Dendritic cell treated with granulocyte-macrophage colony-stimulating factor and Interleukin-4, amounts not matched to agents 40 ng/mL and 50 ng/mL, for 4 days (primary cell): ENCODE data around the gene NAP1L4.
"Not testable (repeated sequence)": the region's sequence is repeated elsewhere in the genome, so short reads cannot be mapped to it uniquely, and the experiment has no call there.

Experiments used
- H3K27ac Mint-ChIP-seq: one replicate; pipeline ENCODE4 v1.8.0; 2022; ENCODE audit warnings: mild to moderate bottlenecking, mixed read lengths
- H3K27me3 Mint-ChIP-seq: one replicate; pipeline ENCODE4 v1.8.0; 2022; ENCODE audit warnings: mild to moderate bottlenecking, mixed read lengths
- H3K36me3 Mint-ChIP-seq: one replicate; pipeline ENCODE4 v1.8.0; 2022; ENCODE audit warnings: low read depth, mixed read lengths
- H3K4me1 Mint-ChIP-seq: one replicate; pipeline ENCODE4 v1.8.0; 2022; ENCODE audit warnings: low read depth, mixed read lengths
- H3K4me3 Mint-ChIP-seq: one replicate; pipeline ENCODE4 v1.8.0; 2022; ENCODE audit warnings: mild to moderate bottlenecking, moderate library complexity, mixed read lengths
- H3K9me3 Mint-ChIP-seq: one replicate; pipeline ENCODE4 v1.8.0; 2022; ENCODE audit warnings: mixed read lengths
- intact Hi-C: fragments of 100-400 bp; cut with micrococcal nuclease; formaldehyde crosslinking; loops from one replicate; pipeline ENCODE4 v1.15.0; 2022

Gene NAP1L4

GRCh38 chr11:2949920-2950319 lies 42.2 kb downstream of the NAP1L4 start:
- H3K27ac Mint-ChIP-seq = no peak overlapping the region
- H3K9me3 Mint-ChIP-seq = no peaks in the 10 kb centered on the region
- no peak overlapping the region for H3K4me3 Mint-ChIP-seq
- H3K27me3 Mint-ChIP-seq = no peaks in the 10 kb centered on the region
- intact Hi-C loops = loop anchor here (5.0 kb wide), 1 partner anchor 37 kb away; no protein-coding TSS in a partner anchor
- H3K4me1 Mint-ChIP-seq = peaks cover 31% of the 10 kb centered on the region
- peaks cover 93% of the 10 kb centered on the region for H3K36me3 Mint-ChIP-seq

GRCh38 chr11:2947744-2948143 lies 44.4 kb downstream of the NAP1L4 start:
- H3K36me3 Mint-ChIP-seq = peaks cover 93% of the 10 kb centered on the region
- H3K9me3 Mint-ChIP-seq = no peaks in the 10 kb centered on the region
- intact Hi-C loops = loop anchor here (5.0 kb wide), 1 partner anchor 40 kb away; no protein-coding TSS in a partner anchor
- H3K27ac Mint-ChIP-seq = no peak overlapping the region
- H3K27me3 Mint-ChIP-seq = no peaks in the 10 kb centered on the region
- H3K4me1 Mint-ChIP-seq = peaks cover 49% of the 10 kb centered on the region
- H3K4me3 Mint-ChIP-seq = no peak overlapping the region

- Mint-ChIP-seq H3K27ac (peak overlapping the region; percentile 4), H3K36me3 (peaks cover 74% of the 10 kb centered on the region), H3K4me3 (peak overlapping the region; percentile 7), H3K9me3 (no peaks in the 10 kb centered on the region), H3K27me3 (no peaks in the 10 kb centered on the region), H3K4me1 (peaks cover 49% of the 10 kb centered on the region)
- intact Hi-C loops = loop anchor here (5.0 kb wide), 1 partner anchor 41 kb away; no protein-coding TSS in a partner anchor
These were observed 46.3 kb downstream of the NAP1L4 start for GRCh38 chr11:2945757-2946287.

- Mint-ChIP-seq H3K27me3 (no peaks in the 10 kb centered on the region), H3K27ac (peak overlapping the region; percentile 4), H3K4me1 (peaks cover 55% of the 10 kb centered on the region), H3K4me3 (peak overlapping the region; percentile 31), H3K9me3 (no peaks in the 10 kb centered on the region), H3K36me3 (peaks cover 67% of the 10 kb centered on the region)
- intact Hi-C loops = loop anchor here (5.0 kb wide), 1 partner anchor 42 kb away; no protein-coding TSS in a partner anchor
These were observed 46.9 kb downstream of the NAP1L4 start for GRCh38 chr11:2945031-2945756.

- no peak overlapping the region for H3K27ac Mint-ChIP-seq
- peaks cover 62% of the 10 kb centered on the region for H3K4me1 Mint-ChIP-seq
- no peaks in the 10 kb centered on the region for H3K27me3 Mint-ChIP-seq
- intact Hi-C loops = no loop called here
- no peaks in the 10 kb centered on the region for H3K9me3 Mint-ChIP-seq
- no peak overlapping the region for H3K4me3 Mint-ChIP-seq
- H3K36me3 Mint-ChIP-seq = peaks cover 61% of the 10 kb centered on the region
These were observed 47.6 kb downstream of the NAP1L4 start for GRCh38 chr11:2944530-2944929.

GRCh38 chr11:2943711-2944118 lies 48.4 kb downstream of the NAP1L4 start:
- peaks cover 55% of the 10 kb centered on the region for H3K36me3 Mint-ChIP-seq
- H3K27me3 Mint-ChIP-seq = no peaks in the 10 kb centered on the region
- intact Hi-C loops = no loop called here
- peaks cover 5% of the 10 kb centered on the region for H3K9me3 Mint-ChIP-seq
- no peak overlapping the region for H3K27ac Mint-ChIP-seq
- H3K4me1 Mint-ChIP-seq = peaks cover 62% of the 10 kb centered on the region
- no peak overlapping the region for H3K4me3 Mint-ChIP-seq

- H3K27me3 Mint-ChIP-seq = no peaks in the 10 kb centered on the region
- peaks cover 11% of the 10 kb centered on the region for H3K9me3 Mint-ChIP-seq
- H3K4me1 Mint-ChIP-seq = peaks cover 62% of the 10 kb centered on the region
- H3K36me3 Mint-ChIP-seq = peaks cover 55% of the 10 kb centered on the region
- no peak overlapping the region for H3K27ac Mint-ChIP-seq
- no peak overlapping the region for H3K4me3 Mint-ChIP-seq
- intact Hi-C loops = no loop called here
These were observed 49.0 kb downstream of the NAP1L4 start for GRCh38 chr11:2942872-2943710.

GRCh38 chr11:2942447-2942846 lies 49.7 kb downstream of the NAP1L4 start:
- no peak overlapping the region for H3K27ac Mint-ChIP-seq
- no peak overlapping the region for H3K4me3 Mint-ChIP-seq
- peaks cover 62% of the 10 kb centered on the region for H3K4me1 Mint-ChIP-seq
- intact Hi-C loops = no loop called here
- H3K9me3 Mint-ChIP-seq = peaks cover 18% of the 10 kb centered on the region
- H3K36me3 Mint-ChIP-seq = peaks cover 55% of the 10 kb centered on the region
- no peaks in the 10 kb centered on the region for H3K27me3 Mint-ChIP-seq

- peaks cover 54% of the 10 kb centered on the region for H3K4me1 Mint-ChIP-seq
- peak overlapping the region; percentile 64 for H3K27ac Mint-ChIP-seq
- no peaks in the 10 kb centered on the region for H3K27me3 Mint-ChIP-seq
- peaks cover 46% of the 10 kb centered on the region for H3K36me3 Mint-ChIP-seq
- intact Hi-C loops = no loop called here
- peaks cover 22% of the 10 kb centered on the region for H3K9me3 Mint-ChIP-seq
- no peak overlapping the region for H3K4me3 Mint-ChIP-seq
These were observed 51.0 kb downstream of the NAP1L4 start for GRCh38 chr11:2940921-2941821.

GRCh38 chr11:2940147-2940920 lies 51.8 kb downstream of the NAP1L4 start:
- peak overlapping the region; percentile 63 for H3K27ac Mint-ChIP-seq
- intact Hi-C loops = no loop called here
- no peaks in the 10 kb centered on the region for H3K27me3 Mint-ChIP-seq
- H3K9me3 Mint-ChIP-seq = peaks cover 22% of the 10 kb centered on the region
- no peak overlapping the region for H3K4me3 Mint-ChIP-seq
- H3K4me1 Mint-ChIP-seq = peaks cover 45% of the 10 kb centered on the region
- peaks cover 42% of the 10 kb centered on the region for H3K36me3 Mint-ChIP-seq

- Mint-ChIP-seq H3K36me3 (peaks cover 27% of the 10 kb centered on the region), H3K4me1 (peaks cover 36% of the 10 kb centered on the region), H3K27ac (peak overlapping the region; percentile 63), H3K9me3 (peaks cover 22% of the 10 kb centered on the region)
- intact Hi-C loops = loop anchor here (10.0 kb wide), 1 partner anchor 116 kb away; the partner anchor contains the start of gene CARS1
- H3K27me3 Mint-ChIP-seq, H3K4me3 Mint-ChIP-seq: not testable (repeated sequence)
These were observed 53.4 kb downstream of the NAP1L4 start for GRCh38 chr11:2938458-2939418.
